Astrocyte (in vitro differentiated cells and primary cell): Measurements from ENCODE around the gene AMDHD2. TPM values are rescaled to one million over a fixed set of nuclear protein-coding genes. Genes with fewer than 3 reads are reported as not detected.
"Not testable (repeated sequence)": the region's sequence is repeated elsewhere in the genome, so short reads cannot be mapped to it uniquely, and the experiment has no call there.

Experiments
- DNase-seq: peaks from one replicate; pipeline ENCODE4 v3.0.0-alpha.2; 2010; ENCODE audit warnings: low read depth
- FAIRE-seq: peaks from 2 replicates; lab custom pipeline; 2011; peaks lifted over from hg19 to GRCh38; lab: Jason Lieb, UNC
- H2AFZ ChIP-seq: 2 replicates; pipeline ENCODE4 v1.6.0; 2012; ENCODE audit warnings: low read depth, low read length, inconsistent platforms
- H3K27ac ChIP-seq: 2 replicates; pipeline ENCODE4 v1.5.1; 2011; ENCODE audit warnings: low read depth, low read length, inconsistent platforms
- H3K27me3 ChIP-seq: 2 replicates; pipeline ENCODE4 v1.6.0; 2011; ENCODE audit warnings: low read length, inconsistent platforms; ENCODE audit not compliant: insufficient read depth
- H3K36me3 ChIP-seq: 2 replicates; pipeline ENCODE4 v1.5.1; 2011; ENCODE audit warnings: low read length, inconsistent platforms; ENCODE audit not compliant: insufficient read depth
- H3K4me1 ChIP-seq: 2 replicates; pipeline ENCODE4 v1.5.1; 2011; ENCODE audit warnings: low read length, inconsistent platforms; ENCODE audit not compliant: insufficient read depth
- H3K4me2 ChIP-seq: 2 replicates; pipeline ENCODE4 v1.6.0; 2012; ENCODE audit warnings: low read length, inconsistent platforms
- H3K4me3 ChIP-seq: 2 replicates; pipeline ENCODE4 v1.5.1; 2011; ENCODE audit warnings: low read depth, mild to moderate bottlenecking, low read length, inconsistent platforms; ENCODE audit not compliant: insufficient read depth
- H3K79me2 ChIP-seq: 2 replicates; pipeline ENCODE4 v1.6.0; 2012; ENCODE audit warnings: mild to moderate bottlenecking, low read length, inconsistent platforms; ENCODE audit not compliant: insufficient read depth
- H3K9ac ChIP-seq: 2 replicates; pipeline ENCODE4 v1.6.0; 2012; ENCODE audit warnings: mild to moderate bottlenecking, low read length, inconsistent platforms
- H3K9me3 ChIP-seq: 2 replicates; pipeline ENCODE4 v1.5.1; 2012; ENCODE audit warnings: low read depth, mild to moderate bottlenecking, low read length, inconsistent platforms; ENCODE audit not compliant: insufficient read depth
- H4K20me1 ChIP-seq: 2 replicates; pipeline ENCODE4 v1.6.0; 2012; ENCODE audit warnings: low read length, inconsistent platforms; ENCODE audit not compliant: insufficient read depth
- H3K27ac Mint-ChIP-seq: one replicate; pipeline ENCODE4 v1.8.0; 2021; ENCODE audit warnings: mild to moderate bottlenecking, mixed read lengths; ENCODE audit not compliant: unreplicated experiment
- H3K27me3 Mint-ChIP-seq: one replicate; pipeline ENCODE4 v1.8.0; 2021; ENCODE audit warnings: low read depth, mixed read lengths; ENCODE audit not compliant: unreplicated experiment
- H3K36me3 Mint-ChIP-seq: one replicate; pipeline ENCODE4 v1.8.0; 2021; ENCODE audit warnings: low read depth, mixed read lengths; ENCODE audit not compliant: unreplicated experiment
- H3K4me1 Mint-ChIP-seq: one replicate; pipeline ENCODE4 v1.8.0; 2021; ENCODE audit warnings: low read depth, mixed read lengths; ENCODE audit not compliant: unreplicated experiment
- H3K4me3 Mint-ChIP-seq: one replicate; pipeline ENCODE4 v1.8.0; 2021; ENCODE audit warnings: mild to moderate bottlenecking, moderate library complexity, mixed read lengths; ENCODE audit not compliant: unreplicated experiment
- H3K9me3 Mint-ChIP-seq: one replicate; pipeline ENCODE4 v1.8.0; 2021; ENCODE audit warnings: mild to moderate bottlenecking, mixed read lengths; ENCODE audit not compliant: unreplicated experiment
- EZH2 ChIP-seq: IDR thresholded peaks from 2 replicates; pipeline ENCODE4 v1.6.1; 2012; ENCODE audit warnings: mild to moderate bottlenecking, low read length, inconsistent platforms; ENCODE audit not compliant: insufficient read depth
- total RNA-seq: library from RNA; stranded (reverse); gene quantifications from 2 replicates; pipeline ENCODE4 v1.2.1, GENCODE V29; 2021
- TF ChIP-seq, protein P1 (sequence below): IDR thresholded peaks from 2 replicates; pipeline ENCODE4 v1.5.1; 2011; ENCODE audit warnings: low read depth, mild to moderate bottlenecking, inconsistent platforms, low read length, moderate library complexity; ENCODE audit not compliant: insufficient read depth

AMDHD2 gene
- total RNA-seq, 1 donor from 2014 or later, result 32.3 TPM

DNA sequence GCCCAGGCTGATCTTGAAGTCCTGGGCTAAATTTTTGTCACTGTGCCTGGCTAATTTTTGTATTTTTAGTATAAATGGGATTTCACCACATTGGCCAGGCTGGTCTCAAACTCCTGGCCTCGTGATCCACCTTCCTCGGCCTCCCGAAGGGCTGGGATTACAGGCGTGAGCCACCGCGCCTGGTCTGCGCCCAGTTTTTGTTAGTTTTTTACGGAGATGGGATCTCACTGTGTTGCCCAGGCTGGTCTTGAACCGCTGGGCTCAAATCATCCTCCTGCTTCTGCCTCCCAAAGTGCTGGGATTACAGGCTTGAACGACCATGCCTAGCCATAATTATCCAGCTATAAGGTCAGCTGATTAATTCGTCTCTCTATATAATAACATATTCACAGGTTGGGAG is 13.7 kb downstream of the AMDHD2 start:
- Histone ChIP-seq H3K9ac (no peak overlapping the region), H3K4me2 (no peak overlapping the region), H2AFZ (no peak overlapping the region), H3K4me3 (no peak overlapping the region), H3K27ac (no peak overlapping the region), H3K9me3 (no peaks in the 10 kb centered on the region), H4K20me1 (peaks cover 5% of the 10 kb centered on the region), H3K4me1 (peaks cover 20% of the 10 kb centered on the region), H3K79me2 (peaks cover 5% of the 10 kb centered on the region), H3K36me3 (no peaks in the 10 kb centered on the region), H3K27me3 (no peaks in the 10 kb centered on the region)
- Mint-ChIP-seq H3K9me3 (no peaks in the 10 kb centered on the region), H3K27me3 (no peaks in the 10 kb centered on the region), H3K4me3 (peak overlapping the region; percentile 57), H3K4me1 (peaks cover 17% of the 10 kb centered on the region), H3K27ac (peak overlapping the region; percentile 62), H3K36me3 (peaks cover 2% of the 10 kb centered on the region)
- no peak for FAIRE-seq
- TF ChIP-seq, protein P1, sequence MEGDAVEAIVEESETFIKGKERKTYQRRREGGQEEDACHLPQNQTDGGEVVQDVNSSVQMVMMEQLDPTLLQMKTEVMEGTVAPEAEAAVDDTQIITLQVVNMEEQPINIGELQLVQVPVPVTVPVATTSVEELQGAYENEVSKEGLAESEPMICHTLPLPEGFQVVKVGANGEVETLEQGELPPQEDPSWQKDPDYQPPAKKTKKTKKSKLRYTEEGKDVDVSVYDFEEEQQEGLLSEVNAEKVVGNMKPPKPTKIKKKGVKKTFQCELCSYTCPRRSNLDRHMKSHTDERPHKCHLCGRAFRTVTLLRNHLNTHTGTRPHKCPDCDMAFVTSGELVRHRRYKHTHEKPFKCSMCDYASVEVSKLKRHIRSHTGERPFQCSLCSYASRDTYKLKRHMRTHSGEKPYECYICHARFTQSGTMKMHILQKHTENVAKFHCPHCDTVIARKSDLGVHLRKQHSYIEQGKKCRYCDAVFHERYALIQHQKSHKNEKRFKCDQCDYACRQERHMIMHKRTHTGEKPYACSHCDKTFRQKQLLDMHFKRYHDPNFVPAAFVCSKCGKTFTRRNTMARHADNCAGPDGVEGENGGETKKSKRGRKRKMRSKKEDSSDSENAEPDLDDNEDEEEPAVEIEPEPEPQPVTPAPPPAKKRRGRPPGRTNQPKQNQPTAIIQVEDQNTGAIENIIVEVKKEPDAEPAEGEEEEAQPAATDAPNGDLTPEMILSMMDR, result no peak
- TF ChIP-seq EZH2, result no peak
- no peak for DNase-seq

DNA sequence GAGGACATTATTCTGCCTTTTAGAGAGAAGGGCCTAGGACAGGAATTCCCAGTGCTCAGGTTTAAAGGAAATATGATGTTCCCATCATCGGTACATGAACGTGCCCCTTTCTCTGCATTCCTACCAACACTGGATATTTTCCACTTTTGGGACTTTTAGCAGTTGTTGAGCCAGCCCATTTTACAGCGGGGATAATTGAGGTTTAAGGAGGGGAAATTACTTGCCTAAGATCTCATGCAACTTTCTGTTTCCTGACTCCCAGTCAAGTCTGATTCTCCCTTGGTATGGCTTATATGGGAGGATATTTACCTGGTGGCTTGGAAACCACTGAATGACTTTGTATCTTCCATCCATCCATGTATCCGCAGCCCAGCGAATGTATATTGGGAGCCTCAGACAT is 14.2 kb downstream of the AMDHD2 start:
- H2AFZ ChIP-seq, H3K27ac ChIP-seq, H3K27me3 Mint-ChIP-seq, H3K4me3 ChIP-seq, DNase-seq, H3K4me3 Mint-ChIP-seq, H3K9me3 ChIP-seq, H3K79me2 ChIP-seq, H3K4me2 ChIP-seq, H3K36me3 Mint-ChIP-seq, H3K9ac ChIP-seq, H3K27me3 ChIP-seq, H3K27ac Mint-ChIP-seq, H4K20me1 ChIP-seq, H3K36me3 ChIP-seq, H3K9me3 Mint-ChIP-seq, FAIRE-seq: not testable (repeated sequence)
- H3K4me1 Mint-ChIP-seq, result peaks cover 18% of the 10 kb centered on the region
- H3K4me1 ChIP-seq, result peaks cover 20% of the 10 kb centered on the region

DNA sequence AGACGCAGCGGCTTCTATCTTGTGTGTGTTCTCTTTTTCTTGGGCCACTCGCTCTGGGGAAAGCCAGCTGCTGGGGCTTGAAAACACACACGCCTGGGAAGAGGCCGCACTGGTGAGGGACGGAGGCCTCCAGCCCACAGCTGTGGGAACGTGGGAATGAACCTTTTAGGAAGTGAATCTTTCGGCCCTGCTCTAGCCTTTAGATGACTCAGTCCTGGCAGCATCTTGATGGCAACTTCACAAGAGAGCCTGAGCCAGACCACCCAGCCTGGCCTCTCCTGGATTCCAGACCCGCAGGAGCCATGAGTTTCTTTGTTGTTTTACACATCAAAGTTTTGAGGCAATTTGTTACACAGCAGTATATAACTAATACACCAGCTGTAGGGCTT is 15.4 kb downstream of the AMDHD2 start:
- Histone ChIP-seq H3K4me3 (no peak overlapping the region), H3K4me2 (peak overlapping the region; percentile 13), H4K20me1 (peaks cover 22% of the 10 kb centered on the region), H3K79me2 (peaks cover 22% of the 10 kb centered on the region), H3K27me3 (no peaks in the 10 kb centered on the region), H2AFZ (no peak overlapping the region), H3K9ac (no peak overlapping the region), H3K27ac (peak overlapping the region; percentile 12), H3K36me3 (no peaks in the 10 kb centered on the region), H3K4me1 (peaks cover 20% of the 10 kb centered on the region), H3K9me3 (no peaks in the 10 kb centered on the region)
- DNase-seq (peak; percentile 64), FAIRE-seq (no peak)
- Mint-ChIP-seq H3K36me3 (peaks cover 2% of the 10 kb centered on the region), H3K4me3 (peak overlapping the region; percentile 76), H3K27me3 (no peaks in the 10 kb centered on the region), H3K9me3 (no peaks in the 10 kb centered on the region), H3K4me1 (peaks cover 22% of the 10 kb centered on the region), H3K27ac (peak overlapping the region; percentile 87)
- no peak for TF ChIP-seq EZH2
- TF ChIP-seq, protein P1, result no peak
